GM19324 (cell line): Measurements from ENCODE around the gene MTRFR.
"Not testable (repeated sequence)": the region's sequence is repeated elsewhere in the genome, so short reads cannot be mapped to it uniquely, and the experiment has no call there.

Experiments used
- ATAC-seq: cut with Tn5 transposase; IDR thresholded peaks from one replicate; pipeline ENCODE4 v1.9.1; 2021; ENCODE audit warnings: mild to moderate bottlenecking, moderate library complexity; ENCODE audit not compliant: unreplicated experiment, low FRiP score

The MTRFR gene

GRCh38 chr12:123232807-123233504, at the start of gene MTRFR, which contains the start of gene MPHOSPH9:
TSS of gene MTRFR (plus strand) at chr12:123233436. CDS start at chr12:123253675, 20,239 bp downstream.
TSS of gene MPHOSPH9 (minus strand) at chr12:123233141. CDS start at chr12:123230364, 2,777 bp downstream.
- peak; percentile 90 for ATAC-seq

DNA sequence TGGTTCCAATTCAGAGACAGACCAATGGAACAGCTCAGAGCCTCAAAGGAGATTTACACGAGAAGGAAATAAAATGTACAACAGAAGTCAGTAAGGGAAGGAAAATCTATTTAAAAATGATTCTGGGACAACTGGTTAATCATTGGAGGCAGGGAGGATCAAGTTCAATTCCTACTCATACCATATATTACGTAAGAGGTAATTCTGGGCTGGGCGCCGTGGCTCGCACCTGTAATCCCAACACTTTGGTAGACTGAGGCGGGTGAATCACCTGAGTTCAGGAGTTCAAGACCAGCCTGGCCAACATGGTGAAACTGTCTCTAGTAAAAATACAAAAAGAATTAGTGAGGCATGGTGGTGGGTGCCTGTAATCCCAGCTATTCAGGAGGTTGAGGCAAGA, 45.6 kb upstream of the MTRFR start:
- no peak for ATAC-seq

DNA sequence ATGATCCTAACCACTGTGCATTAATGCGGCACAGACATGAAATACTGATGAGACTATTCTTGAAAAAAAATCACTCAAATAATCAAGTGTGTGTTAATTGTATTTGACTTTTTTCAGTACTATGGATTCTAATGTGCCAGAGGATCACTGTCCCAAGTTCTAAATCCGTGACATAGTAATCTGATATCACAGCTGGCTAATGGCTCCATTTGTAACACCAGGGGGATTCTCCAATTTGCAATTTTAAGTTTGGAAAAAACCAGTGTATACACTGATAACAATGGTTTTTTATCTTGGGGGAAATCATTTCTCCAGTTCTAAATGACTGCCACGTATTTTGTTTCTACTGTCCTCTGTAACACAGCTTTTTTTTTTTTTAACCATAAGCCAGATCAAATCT, 33.3 kb upstream of the MTRFR start:
- no peak for ATAC-seq

- no peak for ATAC-seq
Measured at GRCh38 chr12:123200414-123200813, 32.8 kb upstream of the MTRFR start.

DNA sequence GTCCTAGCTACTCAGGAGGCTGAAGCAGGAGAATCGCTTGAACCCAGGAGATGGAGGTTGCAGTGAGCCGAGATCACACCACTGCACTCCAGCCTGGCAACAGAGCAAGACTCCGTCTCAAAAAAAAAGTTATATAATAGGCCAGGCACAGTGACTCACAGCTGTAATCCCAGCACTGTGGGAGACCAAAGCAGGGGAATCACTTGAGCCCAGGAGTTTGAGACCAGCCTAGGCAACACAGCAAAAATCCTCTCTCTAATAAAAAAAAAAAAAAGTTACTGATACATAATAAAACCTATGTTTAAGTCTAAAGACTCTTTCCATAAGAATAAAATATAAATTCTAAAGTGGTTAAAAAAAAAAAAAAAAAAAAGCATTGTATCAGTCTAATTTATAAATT, 26.4 kb upstream of the MTRFR start:
- not testable (repeated sequence) for ATAC-seq

DNA sequence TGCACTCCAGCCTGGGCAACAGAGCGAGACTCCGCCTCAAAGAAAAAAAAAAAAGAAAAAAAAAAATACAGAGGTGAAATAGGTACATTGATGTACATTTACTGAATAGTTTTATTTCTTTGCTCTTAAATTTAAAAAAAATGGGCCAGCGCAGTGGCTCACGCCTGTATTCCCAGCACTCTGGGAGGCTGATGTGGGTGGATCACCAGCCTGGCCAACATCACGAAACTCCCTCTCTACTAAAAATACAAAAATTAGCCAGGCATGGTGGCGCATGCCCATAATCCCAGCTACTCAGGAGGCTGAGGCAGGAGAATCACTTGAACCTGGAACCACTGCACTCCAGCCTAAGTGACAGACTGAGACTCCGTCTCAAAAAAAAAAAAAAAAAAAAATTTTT, 25.4 kb upstream of the MTRFR start:
- ATAC-seq: not testable (repeated sequence)

- ATAC-seq: no peak
Measured at GRCh38 chr12:123223241-123223668, 10.0 kb upstream of the MTRFR start.

DNA sequence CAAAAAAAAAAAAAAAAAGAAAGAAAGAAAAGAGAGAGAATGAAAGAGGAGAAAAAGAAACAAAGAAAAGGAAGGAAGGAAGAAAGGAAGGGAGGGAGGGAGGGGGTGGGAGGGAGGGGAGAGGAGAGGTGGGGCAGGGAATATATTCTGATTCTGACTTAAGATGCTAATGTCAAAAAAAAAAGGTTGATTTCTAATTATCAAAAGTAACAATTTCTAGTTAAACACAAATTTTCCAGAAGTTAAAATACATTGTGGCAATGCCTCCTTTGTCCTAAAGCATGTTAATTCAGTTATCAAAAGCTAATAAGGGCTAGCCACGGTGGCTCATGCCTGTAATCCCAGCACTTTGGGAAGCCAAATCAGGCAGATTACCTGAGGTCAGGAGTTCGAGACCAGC, 7.8 kb upstream of the MTRFR start:
- no peak for ATAC-seq

- ATAC-seq: no peak
Measured at GRCh38 chr12:123227581-123228258, 5.5 kb upstream of the MTRFR start.

DNA sequence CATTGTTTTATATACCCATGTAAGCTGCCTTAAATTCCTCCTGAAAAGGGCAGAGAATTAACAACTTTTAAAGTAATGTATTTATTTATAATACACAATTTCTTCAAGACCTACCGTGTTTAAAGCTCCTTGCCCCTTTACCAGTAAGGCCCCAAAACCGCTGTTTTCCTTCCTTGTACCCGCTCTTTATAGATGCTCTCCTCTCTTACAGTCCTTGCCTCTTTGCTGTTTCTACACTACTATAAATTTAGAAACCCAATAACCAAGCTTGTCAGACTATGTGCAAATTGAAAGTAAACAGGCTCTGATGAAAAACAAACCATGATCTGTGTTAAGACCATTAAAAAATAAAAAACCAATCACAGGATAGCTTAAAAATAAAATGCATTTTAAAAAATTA, 4.2 kb upstream of the MTRFR start:
- no peak for ATAC-seq

DNA sequence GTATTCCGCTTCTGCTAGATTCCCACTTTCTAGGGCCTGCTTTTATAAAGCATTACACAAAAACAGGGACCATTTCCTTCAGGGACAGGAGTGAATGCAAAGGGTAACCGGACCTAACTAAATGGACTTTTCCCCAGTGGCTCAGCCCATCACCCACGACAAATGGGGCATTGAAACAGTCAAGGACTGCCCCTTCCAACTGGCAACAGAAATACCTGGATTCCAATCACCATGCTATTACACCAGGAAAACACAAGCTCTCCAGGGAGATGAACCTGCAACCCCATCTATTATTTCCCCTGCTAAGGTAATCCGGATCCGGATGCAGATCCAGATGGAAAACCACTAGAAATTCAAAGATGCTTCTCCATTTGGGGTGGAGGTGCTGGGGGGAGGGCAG, 1.3 kb upstream of the MTRFR start:
- no peak for ATAC-seq

DNA sequence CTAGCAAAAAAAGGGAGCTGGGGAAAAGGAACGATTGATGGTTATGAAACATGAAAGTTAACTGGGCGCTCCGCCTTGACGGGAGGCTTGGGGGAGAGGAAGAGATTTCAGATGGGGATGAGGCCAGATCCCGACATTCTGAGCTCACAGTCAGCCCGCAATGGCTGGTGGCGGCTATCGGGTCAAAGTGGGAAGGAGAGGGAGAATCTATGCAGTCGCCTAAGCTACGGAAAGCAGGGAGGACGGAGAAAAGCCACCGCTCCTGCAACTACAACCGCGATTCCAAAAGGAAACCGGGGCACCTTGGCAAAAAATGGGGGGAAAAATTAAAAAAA, 797 bp upstream of the MTRFR start:
- no peak for ATAC-seq

DNA sequence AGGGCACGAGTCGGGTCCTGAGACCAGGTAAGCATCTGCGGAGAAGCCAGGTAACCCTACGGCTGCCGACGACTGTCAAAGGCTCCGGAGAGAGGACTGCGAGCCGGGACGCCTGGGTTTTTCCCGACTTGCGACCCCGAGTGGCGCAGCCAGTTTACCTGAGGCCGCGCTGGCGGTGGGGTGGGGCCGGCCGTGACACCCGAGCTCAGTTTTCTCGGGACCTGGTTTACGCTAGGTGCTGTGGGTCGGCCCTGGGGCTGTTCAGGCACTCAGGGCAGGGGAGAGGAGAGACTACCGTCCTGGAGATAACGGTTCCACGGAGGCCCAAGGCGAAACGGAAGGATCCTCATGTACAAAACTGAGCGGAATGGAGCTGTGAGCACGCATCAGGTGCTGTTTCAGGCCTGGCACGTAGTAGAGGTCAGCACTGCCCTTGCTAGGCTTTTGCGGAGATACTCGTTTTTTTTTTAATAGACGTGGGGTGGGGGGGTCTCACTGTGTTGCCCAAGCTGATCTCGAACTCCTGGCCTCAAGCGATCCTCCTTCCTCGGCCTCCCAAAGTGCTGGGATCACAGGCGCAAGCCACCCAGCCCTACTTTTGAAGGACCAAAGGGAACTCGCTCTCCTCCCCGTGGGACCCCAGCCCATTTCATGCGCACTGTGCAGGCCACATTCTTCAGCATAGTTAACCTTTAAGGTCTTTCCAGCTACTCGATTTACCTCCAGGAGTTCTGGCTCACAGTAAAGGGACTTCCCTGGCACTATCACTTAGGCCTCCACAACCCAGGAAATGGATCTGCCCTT, 471 bp downstream of the MTRFR start:
- peak; percentile 10 for ATAC-seq

GRCh38 chr12:123237646-123238329, 4.6 kb downstream of the MTRFR start:
- ATAC-seq: no peak

GRCh38 chr12:123238330-123238682, 5.1 kb downstream of the MTRFR start:
- ATAC-seq: no peak

DNA sequence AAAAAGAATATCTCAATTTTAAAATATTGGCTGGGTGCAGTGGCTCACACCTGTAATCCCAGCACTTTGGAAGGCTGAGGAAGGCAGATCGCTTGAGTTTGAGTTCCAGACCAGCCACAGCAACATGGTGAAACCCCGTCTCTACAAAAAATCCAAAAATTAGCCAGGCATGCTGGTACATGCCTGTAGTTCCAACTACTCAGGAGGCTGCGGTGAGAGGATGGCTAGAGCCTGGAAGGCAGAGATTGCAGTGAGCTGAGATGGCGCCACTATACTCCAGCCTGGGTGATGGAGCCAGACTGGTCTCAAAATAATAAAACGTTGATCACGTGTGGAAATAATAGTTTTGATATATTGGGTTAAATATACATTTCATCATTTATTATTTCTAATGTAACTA, 5.7 kb downstream of the MTRFR start:
- no peak for ATAC-seq

DNA sequence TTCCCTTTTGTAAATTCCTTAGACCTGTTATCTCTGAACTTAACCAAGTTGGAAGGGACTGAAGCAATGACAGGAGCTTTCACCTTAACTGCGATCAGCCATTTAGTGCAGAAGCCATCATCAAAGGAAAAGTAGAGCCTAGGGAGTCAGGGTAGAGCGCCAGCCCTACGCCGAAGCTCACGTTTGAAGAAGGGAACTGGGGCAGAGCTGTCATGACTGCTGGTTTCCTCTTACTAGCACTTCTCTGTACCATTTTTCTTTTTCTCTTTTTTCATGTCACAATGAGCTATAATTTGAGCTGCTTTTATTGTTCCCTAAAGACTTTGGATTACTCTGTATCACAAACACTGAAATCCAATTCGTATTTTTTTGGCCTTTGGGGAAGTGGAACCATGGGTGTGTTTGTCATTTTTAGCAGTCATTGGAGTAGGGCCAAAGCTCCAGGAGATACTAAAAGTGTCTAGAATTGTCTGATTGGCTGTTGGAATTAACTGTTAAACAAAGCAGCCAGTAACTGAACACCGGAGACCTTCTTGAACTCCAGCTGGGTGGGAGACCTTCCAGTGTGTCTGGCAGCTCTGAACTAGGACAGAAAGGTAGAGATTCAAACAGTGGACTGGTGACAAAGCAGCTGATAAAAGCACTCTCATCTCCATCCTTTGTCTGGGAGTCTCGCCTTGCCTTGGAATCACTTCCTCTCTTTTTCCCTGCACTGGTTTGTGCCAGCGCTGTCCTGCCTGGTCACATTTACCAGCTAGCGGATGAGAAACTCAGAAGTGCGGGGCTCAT, 9.1 kb downstream of the MTRFR start:
- ATAC-seq: no peak

- ATAC-seq: no peak
Measured at GRCh38 chr12:123243671-123244262, 10.5 kb downstream of the MTRFR start.

DNA sequence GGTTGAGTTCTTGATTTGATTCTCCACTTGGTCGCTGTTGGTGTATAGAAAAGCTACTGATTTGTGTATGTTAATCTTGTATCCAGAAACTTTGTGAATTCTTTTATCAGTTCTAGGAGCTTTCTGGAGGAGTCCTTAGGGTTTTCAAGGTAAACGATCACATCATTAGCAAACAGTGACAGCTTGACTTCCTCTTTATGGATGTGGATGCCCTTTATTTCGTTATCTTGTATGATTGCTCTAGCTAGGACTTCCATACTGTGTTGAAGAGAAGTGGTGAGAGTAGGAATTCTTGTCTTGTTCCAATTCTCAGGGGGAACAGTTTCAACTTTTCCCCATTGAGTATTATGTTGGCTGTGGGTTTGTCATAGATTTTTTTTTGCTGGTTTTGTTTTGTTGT, 12.4 kb downstream of the MTRFR start:
- no peak for ATAC-seq

GRCh38 chr12:123248129-123248528, 14.9 kb downstream of the MTRFR start:
- ATAC-seq: not testable (repeated sequence)
